NCI-H526 (cell line): ENCODE measurements around the gene THOP1.

Experiments used
- DNase-seq, 2 experiments: peaks; one replicate each; lab custom pipeline; 2025; lab: John Stamatoyannopoulos, UW

THOP1 gene

GRCh38 chr19:2762783-2763496 lies 22.4 kb upstream of the THOP1 start:
- no peak for DNase-seq

GRCh38 chr19:2763687-2764086 lies 21.6 kb upstream of the THOP1 start:
- no peak for DNase-seq

- no peak for DNase-seq
Measured at GRCh38 chr19:2764945-2765344, 20.4 kb upstream of the THOP1 start.

- no peak for DNase-seq
Measured at GRCh38 chr19:2765376-2765775, 19.9 kb upstream of the THOP1 start.

GRCh38 chr19:2766594-2767372 lies 18.5 kb upstream of the THOP1 start:
- no peak for DNase-seq

GRCh38 chr19:2767688-2768087 lies 17.6 kb upstream of the THOP1 start:
- DNase-seq: no peak

- no peak for DNase-seq
Measured at GRCh38 chr19:2768365-2769132, 16.8 kb upstream of the THOP1 start.

GRCh38 chr19:2769218-2769617 lies 16.1 kb upstream of the THOP1 start:
- no peak for DNase-seq

- DNase-seq: no peak
Measured at GRCh38 chr19:2770055-2771013, 15.0 kb upstream of the THOP1 start.

GRCh38 chr19:2771786-2772674 lies 13.3 kb upstream of the THOP1 start:
- no peak for DNase-seq

- DNase-seq: peak in 1 of 2 experiments; percentile 17
Measured at GRCh38 chr19:2774083-2774679, 11.1 kb upstream of the THOP1 start.

GRCh38 chr19:2774953-2775555 lies 10.2 kb upstream of the THOP1 start:
- no peak for DNase-seq

GRCh38 chr19:2775556-2776430 lies 9.5 kb upstream of the THOP1 start:
- no peak for DNase-seq

- DNase-seq: no peak
Measured at GRCh38 chr19:2777952-2778683, 7.2 kb upstream of the THOP1 start.

- DNase-seq: no peak
Measured at GRCh38 chr19:2779121-2779740, 6.1 kb upstream of the THOP1 start.

GRCh38 chr19:2780284-2780683 lies 5.0 kb upstream of the THOP1 start:
- DNase-seq: no peak

GRCh38 chr19:2782329-2782935 lies 2.9 kb upstream of the THOP1 start:
- DNase-seq: no peak
